NCI-H2029 treated with DMSO at 0.1 percent for 48 hours (cell line): ENCODE measurements around the gene PARP11.

ENCODE experiments used
- DNase-seq: peaks from one replicate; lab custom pipeline; 2025; lab: John Stamatoyannopoulos, UW

Gene PARP11

GRCh38 chr12:3872800-3873636 is at the start of gene PARP11:
PARP11 (minus strand) TSS chr12:3873399; CDS start chr12:3873229, 170 bp downstream.
- peak; percentile 88 for DNase-seq

- DNase-seq, result no peak
Measured at GRCh38 chr12:3922033-3922432, 48.8 kb upstream of the PARP11 start.

GRCh38 chr12:3921526-3921925 is 48.3 kb upstream of the PARP11 start:
- no peak for DNase-seq

DNA sequence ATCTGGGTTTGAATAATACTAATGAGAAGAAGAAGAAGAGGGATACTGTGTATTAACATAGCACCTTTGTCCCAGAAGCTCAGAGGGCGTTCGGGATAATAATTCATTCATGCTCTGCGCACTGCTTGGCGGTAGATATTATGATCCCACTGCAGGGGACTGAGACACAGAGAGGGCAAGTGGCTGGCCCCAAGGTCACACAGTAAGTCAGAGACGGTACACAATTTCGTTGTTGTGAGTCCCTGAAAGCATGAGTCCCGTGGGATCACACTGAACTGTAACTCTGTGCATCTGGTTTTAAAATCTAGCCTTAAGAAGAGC is 47.9 kb upstream of the PARP11 start:
- no peak for DNase-seq

DNA sequence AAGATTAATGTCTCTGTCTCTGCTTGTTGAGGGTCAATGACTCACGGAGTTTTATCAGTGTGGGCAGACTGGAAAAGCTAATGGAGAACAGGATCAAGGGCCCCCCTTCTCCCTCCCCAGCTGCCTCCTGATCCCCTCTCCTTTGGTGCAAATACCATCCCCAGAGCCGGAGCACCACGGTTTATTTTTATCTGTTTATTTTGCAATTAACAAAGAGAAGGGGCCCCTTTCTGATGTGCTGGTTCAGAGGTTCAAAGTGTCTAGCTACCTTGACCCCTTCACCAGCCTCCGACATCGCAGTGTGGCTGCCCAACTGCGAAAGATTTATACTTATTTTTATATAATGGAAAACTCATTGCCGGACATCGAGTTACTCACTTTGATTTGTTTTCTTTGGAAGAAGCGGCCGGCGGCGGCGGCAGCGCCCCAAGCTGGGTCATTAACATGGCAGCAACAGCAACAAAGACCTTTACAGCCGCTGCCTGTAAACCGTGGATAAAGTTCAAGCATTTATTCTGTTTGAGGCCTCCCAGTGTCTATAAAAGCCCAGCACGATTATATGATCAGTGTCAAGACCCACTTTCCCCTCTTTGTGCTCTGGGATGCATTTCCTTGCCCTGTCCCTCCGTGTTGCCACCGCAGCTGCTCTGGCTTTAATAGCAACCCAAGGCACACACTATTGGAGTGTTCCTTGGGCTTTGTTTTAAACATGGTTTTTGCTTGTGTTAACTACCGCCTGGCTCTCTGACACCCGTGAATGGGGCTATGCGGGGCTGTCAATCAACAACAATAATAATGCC is 47.4 kb upstream of the PARP11 start:
- DNase-seq, result no peak

- no peak for DNase-seq
Measured at GRCh38 chr12:3913278-3913677, 40.1 kb upstream of the PARP11 start.

- DNase-seq, result no peak
Measured at GRCh38 chr12:3912863-3913262, 39.7 kb upstream of the PARP11 start.

GRCh38 chr12:3911409-3911808 is 38.2 kb upstream of the PARP11 start:
- no peak for DNase-seq

GRCh38 chr12:3905664-3906063 is 32.5 kb upstream of the PARP11 start:
- DNase-seq, result no peak

GRCh38 chr12:3904999-3905398 is 31.8 kb upstream of the PARP11 start:
- no peak for DNase-seq

GRCh38 chr12:3902921-3903320 is 29.7 kb upstream of the PARP11 start:
- no peak for DNase-seq

GRCh38 chr12:3901116-3901515 is 27.9 kb upstream of the PARP11 start:
- DNase-seq, result no peak

DNA sequence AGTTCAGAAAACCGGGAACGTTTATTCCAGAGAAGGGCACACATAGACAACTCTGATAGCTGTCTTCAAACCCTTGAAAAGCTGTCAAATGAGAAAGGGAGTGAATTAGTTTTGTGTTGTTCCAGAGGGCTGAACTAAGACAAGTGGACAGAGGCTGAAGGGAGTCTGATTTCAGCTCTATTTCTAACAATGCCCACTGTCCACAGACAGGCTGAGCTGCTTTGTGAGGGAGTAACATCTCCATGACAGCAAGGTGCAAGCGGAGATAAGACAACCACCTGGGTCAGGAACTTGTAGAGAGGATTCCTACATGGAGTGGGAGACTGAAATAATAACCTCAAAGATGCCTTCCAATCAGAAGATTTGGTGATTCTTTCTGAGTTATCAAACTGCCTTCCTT is 25.6 kb upstream of the PARP11 start:
- no peak for DNase-seq

- DNase-seq, result no peak
Measured at GRCh38 chr12:3897371-3897971, 24.3 kb upstream of the PARP11 start.

GRCh38 chr12:3896801-3897351 is 23.7 kb upstream of the PARP11 start:
- no peak for DNase-seq

GRCh38 chr12:3896356-3896755 is 23.2 kb upstream of the PARP11 start:
- no peak for DNase-seq

DNA sequence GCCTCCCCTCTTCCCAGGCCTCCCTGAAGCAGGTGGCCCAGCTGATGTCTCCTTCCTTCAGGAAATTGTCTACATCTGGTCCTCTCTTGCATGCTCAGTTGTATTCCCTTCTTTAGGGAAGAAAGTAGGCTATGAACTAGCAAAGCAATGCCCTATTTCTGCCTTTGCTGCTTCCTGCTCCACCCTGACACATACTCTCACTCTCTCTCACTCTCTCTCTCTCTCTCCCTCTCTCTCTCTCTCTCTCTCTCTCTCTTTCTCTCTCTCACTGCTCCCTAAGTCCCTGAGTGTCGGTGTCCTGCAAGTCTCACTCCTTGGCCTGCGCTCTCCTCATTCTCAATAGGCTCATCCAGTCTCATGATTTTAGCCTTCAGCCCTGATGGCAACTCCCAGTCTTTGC is 19.4 kb upstream of the PARP11 start:
- DNase-seq, result no peak

- no peak for DNase-seq
Measured at GRCh38 chr12:3891201-3891600, 18.0 kb upstream of the PARP11 start.

GRCh38 chr12:3888659-3889058 is 15.5 kb upstream of the PARP11 start:
- DNase-seq, result no peak

GRCh38 chr12:3885277-3886094 is 12.3 kb upstream of the PARP11 start:
- DNase-seq, result no peak

DNA sequence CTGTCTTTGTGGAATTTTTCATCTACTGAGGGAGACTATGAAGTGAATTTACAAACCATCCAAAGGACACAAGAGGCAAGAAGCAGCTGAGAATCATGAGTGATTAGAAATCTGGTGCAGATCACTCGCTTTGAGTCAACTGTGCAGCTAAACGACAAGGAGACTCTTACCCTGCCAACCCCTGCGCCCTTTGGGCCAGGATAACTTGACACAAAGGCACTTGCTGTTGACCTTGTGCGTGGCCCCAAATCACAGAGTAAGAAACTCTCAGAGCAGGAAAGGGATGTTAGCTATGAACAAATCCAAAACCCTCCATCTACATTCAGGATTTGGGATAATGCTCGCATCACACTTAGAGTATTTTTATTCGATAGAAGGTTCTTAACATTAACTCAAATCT is 11.5 kb upstream of the PARP11 start:
- DNase-seq, result no peak
